HepG2 (cell line): ENCODE measurements around the gene FBXL12. TPM values are rescaled to one million over a fixed set of nuclear protein-coding genes. Genes with fewer than 3 reads are reported as not detected.

Source experiments
- ARID2 ChIP-seq: sonication (generic); formaldehyde crosslinking; IDR thresholded peaks from 2 replicates; pipeline ENCODE4 v1.8.1; 2022; ENCODE audit warnings: mild to moderate bottlenecking, missing genetic modification reagents, borderline replicate concordance
- ELF1 ChIP-seq: sonication (generic); formaldehyde crosslinking; IDR thresholded peaks from 2 replicates; pipeline ENCODE4 v1.4.0; 2020; ENCODE audit warnings: missing genetic modification reagents
- HES4 ChIP-seq: sonication (generic); formaldehyde crosslinking; IDR thresholded peaks from 2 replicates; pipeline ENCODE4 v1.9.0; 2021; ENCODE audit warnings: mild to moderate bottlenecking, missing genetic modification reagents, borderline replicate concordance
- KMT2B ChIP-seq: IDR thresholded peaks from 2 replicates; pipeline ENCODE4 v1.6.1; 2016; ENCODE audit warnings: missing genetic modification reagents, missing compliant biosample characterization
- MAF1 ChIP-seq: sonication (generic); formaldehyde crosslinking; IDR thresholded peaks from 2 replicates; pipeline ENCODE4 v1.5.0; 2020; ENCODE audit warnings: missing genetic modification reagents, borderline replicate concordance
- MAFG ChIP-seq: sonication (generic); formaldehyde crosslinking; IDR thresholded peaks from 2 replicates; pipeline ENCODE4 v1.5.1; 2020; ENCODE audit warnings: mild to moderate bottlenecking, missing genetic modification reagents
- MTA3 ChIP-seq: sonication (generic); formaldehyde crosslinking; IDR thresholded peaks from 2 replicates; pipeline ENCODE4 v1.4.0; 2020; ENCODE audit warnings: missing genetic modification reagents
- MTF2 ChIP-seq: sonication (generic); formaldehyde crosslinking; IDR thresholded peaks from 2 replicates; pipeline ENCODE4 v1.5.0; 2020; ENCODE audit warnings: missing genetic modification reagents, borderline replicate concordance
- SMC3 ChIP-seq: IDR thresholded peaks from 2 replicates; pipeline ENCODE4 v1.6.1; 2011; ENCODE audit warnings: low read length, improper control_type of control experiment
- SNAI1 ChIP-seq: sonication (generic); formaldehyde crosslinking; IDR thresholded peaks from 2 replicates; pipeline ENCODE4 v1.5.0; 2020; ENCODE audit warnings: mild to moderate bottlenecking, missing genetic modification reagents, borderline replicate concordance
- SRSF9 ChIP-seq: fragments of 200-400 bp; formaldehyde crosslinking; IDR thresholded peaks from 2 replicates; pipeline ENCODE4 v1.6.1; 2018; ENCODE audit warnings: borderline replicate concordance, mild to moderate bottlenecking, low read depth, low read length; ENCODE audit not compliant: insufficient read depth, poor library complexity, severe bottlenecking
- SRY ChIP-seq: sonication (generic); formaldehyde crosslinking; IDR thresholded peaks from 2 replicates; pipeline ENCODE4 v1.8.0; 2022; ENCODE audit warnings: mild to moderate bottlenecking, missing genetic modification reagents
- TBL1XR1 ChIP-seq: fragments of 150-350 bp; IDR thresholded peaks from 2 replicates; pipeline ENCODE4 v1.6.1; 2014; ENCODE audit warnings: borderline replicate concordance, low read length; ENCODE audit not compliant: partially characterized antibody
- THYN1 ChIP-seq: sonication (generic); formaldehyde crosslinking; IDR thresholded peaks from 2 replicates; pipeline ENCODE4 v1.8.1; 2023; ENCODE audit warnings: low read depth, mild to moderate bottlenecking, moderate library complexity, missing genetic modification reagents, borderline replicate concordance
- ZFP36L2 ChIP-seq: sonication (generic); formaldehyde crosslinking; IDR thresholded peaks from 2 replicates; pipeline ENCODE4 v1.4.0; 2020; ENCODE audit warnings: missing genetic modification reagents
- ZNF20 ChIP-seq: sonication (generic); formaldehyde crosslinking; IDR thresholded peaks from 2 replicates; pipeline ENCODE4 v1.4.0; 2020; ENCODE audit warnings: mild to moderate bottlenecking, moderate library complexity, missing genetic modification reagents
- ZNF570 ChIP-seq: sonication (generic); formaldehyde crosslinking; IDR thresholded peaks from 2 replicates; pipeline ENCODE4 v1.4.0; 2020; ENCODE audit warnings: mild to moderate bottlenecking, missing genetic modification reagents, borderline replicate concordance
- ZNF703 ChIP-seq: sonication (generic); formaldehyde crosslinking; IDR thresholded peaks from 2 replicates; pipeline ENCODE4 v1.5.1; 2020; ENCODE audit warnings: missing genetic modification reagents, mild to moderate bottlenecking, moderate library complexity, borderline replicate concordance
- ZNF724P ChIP-seq: sonication (generic); formaldehyde crosslinking; IDR thresholded peaks from 2 replicates; pipeline ENCODE4 v1.8.0; 2022; ENCODE audit warnings: missing genetic modification reagents, borderline replicate concordance
- ZNF772 ChIP-seq: sonication (generic); formaldehyde crosslinking; IDR thresholded peaks from 2 replicates; pipeline ENCODE4 v1.5.0; 2020; ENCODE audit warnings: mild to moderate bottlenecking, missing genetic modification reagents
- ZNF777 ChIP-seq: sonication (generic); formaldehyde crosslinking; IDR thresholded peaks from 2 replicates; pipeline ENCODE4 v1.4.0; 2020; ENCODE audit warnings: missing genetic modification reagents
- ZNF788 ChIP-seq: sonication (generic); formaldehyde crosslinking; IDR thresholded peaks from 2 replicates; pipeline ENCODE4 v1.5.0; 2020; ENCODE audit warnings: mild to moderate bottlenecking, missing genetic modification reagents, borderline replicate concordance
- ZSCAN31 ChIP-seq: sonication (generic); formaldehyde crosslinking; IDR thresholded peaks from 2 replicates; pipeline ENCODE4 v1.5.0; 2020; ENCODE audit warnings: low read depth, mild to moderate bottlenecking, missing genetic modification reagents
- polyA plus RNA-seq, 8 experiments: library from polyadenylated mRNA; depleted of rRNA in 3 of 8; stranded (reverse) in 7 of 8; unstranded in 1 of 8; fragments of >200 nt; fragmentation: Illumina TruSeq in 4 of 8; extraction: Trizol in 4 of 8; gene quantifications; 2 replicates each; pipeline versions ENCODE4 v1.2.1 to v1.2.3, GENCODE V29; 2011 to 2016; ENCODE audit warnings: low read depth in 4 of 8, missing spikeins in 1 of 8, mixed read lengths in 1 of 8; ENCODE audit not compliant: insufficient read depth in 1 of 8
- total RNA-seq, 5 experiments: library from RNA; depleted of rRNA; stranded (reverse); fragments of >200 nt; fragmentation: Illumina TruSeq; extraction: Trizol; gene quantifications; 2 replicates each; pipeline ENCODE4 v1.2.3, GENCODE V29; 2016; ENCODE audit warnings: low read depth in 1 of 5
- TF ChIP-seq, protein P1 (sequence below): sonication (generic); formaldehyde crosslinking; IDR thresholded peaks from 2 replicates; pipeline ENCODE4 v1.4.0; 2020; ENCODE audit warnings: mild to moderate bottlenecking, missing genetic modification reagents
- TF ChIP-seq, protein P2 (sequence below): sonication (generic); formaldehyde crosslinking; IDR thresholded peaks from 2 replicates; pipeline ENCODE4 v1.4.0; 2020; ENCODE audit warnings: missing genetic modification reagents; ENCODE audit errors: not compliant biosample characterization
- TF ChIP-seq, protein P3 (sequence below): sonication (generic); formaldehyde crosslinking; IDR thresholded peaks from 2 replicates; pipeline ENCODE4 v1.5.1; 2020; ENCODE audit warnings: missing genetic modification reagents, mild to moderate bottlenecking, borderline replicate concordance

Gene FBXL12
- total and polyA plus RNA-seq, 2 of the 13 experiments (the other 11 are each of a cell fraction or from before 2014, with no cell fraction given) = 20.4 to 23.1 TPM

DNA sequence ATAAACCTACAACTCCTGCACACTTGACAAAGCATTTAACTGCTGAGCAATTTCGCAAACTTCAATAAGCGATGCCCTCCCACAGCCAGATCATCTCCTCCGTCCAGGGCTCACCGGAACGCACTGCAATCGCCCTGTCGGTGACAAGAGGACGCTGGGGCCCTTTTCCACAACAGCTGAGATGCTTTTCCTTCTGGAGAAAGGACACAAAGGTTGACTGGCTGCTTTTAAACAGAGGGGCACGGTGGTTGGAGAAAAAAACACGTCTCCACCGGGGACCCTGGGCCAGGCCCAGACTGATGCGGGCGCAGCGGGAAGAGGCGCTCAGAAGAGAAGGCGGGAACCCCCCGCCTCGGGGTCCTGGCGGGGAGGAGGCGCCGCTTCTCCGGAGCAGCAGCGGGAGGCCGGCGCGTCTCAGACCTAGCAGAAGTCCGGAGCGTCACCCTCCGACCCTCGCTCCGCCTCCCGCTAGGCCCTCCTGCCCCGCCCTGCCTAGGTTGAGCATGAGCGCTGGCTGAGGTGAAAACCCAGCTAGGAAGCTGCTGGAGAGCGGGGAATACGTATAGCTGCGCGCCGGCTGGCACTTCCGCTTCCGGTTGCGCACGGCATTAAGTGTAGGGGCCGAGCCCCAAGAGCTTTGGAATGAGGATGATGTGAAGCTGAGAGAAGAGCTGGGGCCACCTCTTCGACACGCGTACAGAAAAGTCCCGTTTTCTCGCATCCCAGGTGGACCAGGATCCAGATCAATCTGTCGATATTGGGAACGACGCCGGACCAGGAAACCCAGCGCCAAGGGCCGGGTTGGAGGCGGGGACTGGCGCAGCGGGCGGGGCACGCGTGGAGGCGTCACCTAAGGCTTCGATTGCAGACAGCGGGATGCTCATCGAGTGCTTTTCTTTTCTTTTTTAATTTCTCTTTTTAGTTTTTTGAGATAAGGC lies 50.4 kb downstream of the FBXL12 start, which contains the start of gene ZNF846 (continued):
- TF ChIP-seq ELF1 (CRISPR knock-in tag) (peak; percentile 96), ZNF20 (CRISPR knock-in tag) (no peak; the same call in 1 of the 2 replicates), MTA3 (no peak), TBL1XR1 (no peak), ZFP36L2 (CRISPR knock-in tag) (no peak), ZNF788 (peak; percentile 92), SNAI1 (peak; percentile 86; the same call in 1 of the 2 replicates), ZNF772 (CRISPR knock-in tag) (peak; percentile 96), ZNF724P (CRISPR knock-in tag) (no peak), MTF2 (CRISPR knock-in tag) (no peak), HES4 (CRISPR knock-in tag) (0 out of 2 replicates have a peak, but pooled peaks have one; percentile 20), SRY (CRISPR knock-in tag) (peak; percentile 76; the same call in 1 of the 2 replicates), ARID2 (no peak), MAF1 (no peak), KMT2B (CRISPR knock-in tag) (peak; percentile 95), THYN1 (CRISPR knock-in tag) (no peak), ZNF777 (CRISPR knock-in tag) (peak; percentile 30; the same call in 1 of the 2 replicates), ZSCAN31 (peak; percentile 86), SMC3 (no peak), ZNF703 (CRISPR knock-in tag) (peak; percentile 73; the same call in 1 of the 2 replicates), ZNF570 (CRISPR knock-in tag) (no peak), SRSF9 (no peak), MAFG (CRISPR knock-in tag) (no peak)
- TF ChIP-seq, protein P1, sequence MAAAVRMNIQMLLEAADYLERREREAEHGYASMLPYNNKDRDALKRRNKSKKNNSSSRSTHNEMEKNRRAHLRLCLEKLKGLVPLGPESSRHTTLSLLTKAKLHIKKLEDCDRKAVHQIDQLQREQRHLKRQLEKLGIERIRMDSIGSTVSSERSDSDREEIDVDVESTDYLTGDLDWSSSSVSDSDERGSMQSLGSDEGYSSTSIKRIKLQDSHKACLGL (CRISPR knock-in tag) = peak; percentile 78
- TF ChIP-seq, protein P2, sequence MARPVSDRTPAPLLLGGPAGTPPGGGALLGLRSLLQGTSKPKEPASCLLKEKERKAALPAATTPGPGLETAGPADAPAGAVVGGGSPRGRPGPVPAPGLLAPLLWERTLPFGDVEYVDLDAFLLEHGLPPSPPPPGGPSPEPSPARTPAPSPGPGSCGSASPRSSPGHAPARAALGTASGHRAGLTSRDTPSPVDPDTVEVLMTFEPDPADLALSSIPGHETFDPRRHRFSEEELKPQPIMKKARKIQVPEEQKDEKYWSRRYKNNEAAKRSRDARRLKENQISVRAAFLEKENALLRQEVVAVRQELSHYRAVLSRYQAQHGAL = no peak
- TF ChIP-seq, protein P3, sequence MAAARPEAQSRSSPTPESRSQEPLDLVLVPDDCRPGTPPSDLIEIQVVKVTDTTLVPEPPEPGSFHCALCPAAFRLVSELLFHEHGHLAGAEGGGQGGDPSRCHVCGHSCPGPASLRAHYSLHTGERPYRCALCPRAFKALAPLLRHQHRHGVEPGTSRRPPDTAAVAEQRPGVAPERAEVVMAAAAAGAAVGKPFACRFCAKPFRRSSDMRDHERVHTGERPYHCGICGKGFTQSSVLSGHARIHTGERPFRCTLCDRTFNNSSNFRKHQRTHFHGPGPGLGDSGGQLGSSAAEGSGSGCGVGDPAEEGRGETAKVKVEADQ (CRISPR knock-in tag) = no peak
